A549 (cell line): Measurements from ENCODE around the gene MARK3.

Experiments used
- CBX2 ChIP-seq: fragments of 200-600 bp; sonication (generic); IDR thresholded peaks from 2 replicates; pipeline ENCODE4 v1.6.1; 2016; ENCODE audit warnings: low read depth, mild to moderate bottlenecking, borderline replicate concordance
- CHD4 ChIP-seq: fragments of 200-600 bp; sonication (generic); IDR thresholded peaks from 2 replicates; pipeline ENCODE4 v1.6.1; 2016; ENCODE audit warnings: antibody characterized with exemption, mild to moderate bottlenecking, borderline replicate concordance
- EHMT2 ChIP-seq: fragments of 200-600 bp; sonication (generic); IDR thresholded peaks from 2 replicates; pipeline ENCODE4 v1.6.1; 2016; ENCODE audit warnings: antibody characterized with exemption, low read depth, mild to moderate bottlenecking, moderate library complexity
- EP300 ChIP-seq, 2 experiments: fragments of >200 bp; sonication (Bioruptor Twin); formaldehyde crosslinking; IDR thresholded peaks; 2 replicates in 1 of 2; 3 replicates in 1 of 2; pipeline ENCODE4 v1.6.1; 2016 to 2017
- HOXA7 ChIP-seq: fragments of 250-450 bp; sonication (Bioruptor Pico); IDR thresholded peaks from 2 replicates; pipeline ENCODE4 v1.5.0; 2020; ENCODE audit warnings: mild to moderate bottlenecking, moderate library complexity
- MAFK ChIP-seq: fragments of 450-650 bp; IDR thresholded peaks from 2 replicates; pipeline ENCODE4 v1.6.1; 2014; ENCODE audit not compliant: partially characterized antibody
- MYC ChIP-seq: IDR thresholded peaks from 2 replicates; pipeline ENCODE4 v1.6.1; 2012; ENCODE audit warnings: mild to moderate bottlenecking, inconsistent platforms, low read length, improper control_type of control experiment, borderline replicate concordance
- NFE2L2 ChIP-seq: fragments of 150-350 bp; conservative IDR thresholded peaks from 2 replicates; pipeline ENCODE4 v1.6.1; 2014; ENCODE audit warnings: low read length
- POLR2A ChIP-seq: IDR thresholded peaks from 2 replicates; pipeline ENCODE4 v1.6.1; 2012; ENCODE audit warnings: mild to moderate bottlenecking, low read length
- RFX5 ChIP-seq: fragments of 450-650 bp; IDR thresholded peaks from 2 replicates; pipeline ENCODE4 v1.7.1; 2014; ENCODE audit warnings: antibody characterized with exemption, mild to moderate bottlenecking, moderate library complexity
- ZNF302 ChIP-seq: fragments of 250-450 bp; sonication (Bioruptor Pico); IDR thresholded peaks from 2 replicates; pipeline ENCODE4 v1.9.0; 2021; ENCODE audit warnings: inconsistent platforms, mild to moderate bottlenecking, moderate library complexity
- TF ChIP-seq, protein P1 (sequence below): fragments of >200 bp; sonication (Bioruptor Twin); formaldehyde crosslinking; IDR thresholded peaks from 3 replicates; pipeline ENCODE4 v1.5.1; 2016
- TF ChIP-seq, protein P2 (sequence below): fragments of 150-350 bp; IDR thresholded peaks from 2 replicates; pipeline ENCODE4 v1.6.1; 2014; ENCODE audit warnings: low read depth, mild to moderate bottlenecking, low read length

DNA sequence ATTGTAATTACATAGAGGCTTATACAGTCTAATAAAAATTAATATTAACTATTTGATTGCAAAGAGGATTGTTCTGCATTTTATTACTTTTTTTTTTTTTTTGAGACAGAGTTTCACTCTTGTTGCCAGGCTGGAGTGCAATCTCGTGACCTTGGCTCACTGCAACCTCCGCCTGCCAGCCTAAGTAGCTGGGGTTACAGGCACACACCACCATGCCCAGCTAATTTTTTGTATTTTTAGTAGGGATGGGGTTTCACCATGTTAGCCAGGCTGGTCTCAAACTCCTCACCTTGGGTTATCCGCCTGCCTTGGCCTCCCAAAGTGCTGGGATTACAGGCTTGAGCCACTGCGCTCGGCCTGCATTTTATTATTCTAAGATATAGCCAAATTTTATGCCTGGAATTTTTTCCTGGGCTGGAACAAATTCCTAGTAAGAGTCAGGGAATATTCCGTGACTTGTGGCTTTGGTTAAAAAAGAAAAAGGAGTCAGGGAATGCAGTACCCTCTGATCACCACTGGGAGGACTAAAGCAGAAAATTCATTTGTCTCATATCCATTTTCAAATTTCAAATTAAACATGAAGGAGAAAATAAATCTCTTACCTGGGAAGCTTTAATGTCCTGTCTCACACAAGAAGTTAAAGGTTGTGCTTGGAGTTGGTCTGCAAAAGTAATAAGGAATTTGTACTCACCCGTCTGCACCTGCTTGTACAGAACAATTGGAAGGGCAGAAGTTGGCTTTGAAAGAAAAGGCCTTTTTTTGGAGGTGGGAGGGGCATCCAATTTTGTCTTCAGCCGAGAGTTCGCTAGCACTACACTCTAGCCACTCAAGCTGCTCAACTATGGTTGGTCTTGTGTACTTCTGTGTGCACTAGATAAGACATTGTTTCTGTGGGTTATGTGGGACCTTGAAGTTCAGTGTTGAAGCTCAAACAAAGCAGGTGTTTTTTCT, 8.7 kb downstream of the MARK3 start:
- TF ChIP-seq CHD4 (no peak), ZNF302 (CRISPR knock-in tag) (no peak), MYC (no peak), CBX2 (no peak), HOXA7 (CRISPR knock-in tag) (no peak), EHMT2 (no peak), POLR2A (no peak), EP300 (IDR thresholded peaks at IDR 0.05) (no peak), NFE2L2 (no peak), RFX5 (no peak), MAFK (no peak)
- TF ChIP-seq, protein P1, sequence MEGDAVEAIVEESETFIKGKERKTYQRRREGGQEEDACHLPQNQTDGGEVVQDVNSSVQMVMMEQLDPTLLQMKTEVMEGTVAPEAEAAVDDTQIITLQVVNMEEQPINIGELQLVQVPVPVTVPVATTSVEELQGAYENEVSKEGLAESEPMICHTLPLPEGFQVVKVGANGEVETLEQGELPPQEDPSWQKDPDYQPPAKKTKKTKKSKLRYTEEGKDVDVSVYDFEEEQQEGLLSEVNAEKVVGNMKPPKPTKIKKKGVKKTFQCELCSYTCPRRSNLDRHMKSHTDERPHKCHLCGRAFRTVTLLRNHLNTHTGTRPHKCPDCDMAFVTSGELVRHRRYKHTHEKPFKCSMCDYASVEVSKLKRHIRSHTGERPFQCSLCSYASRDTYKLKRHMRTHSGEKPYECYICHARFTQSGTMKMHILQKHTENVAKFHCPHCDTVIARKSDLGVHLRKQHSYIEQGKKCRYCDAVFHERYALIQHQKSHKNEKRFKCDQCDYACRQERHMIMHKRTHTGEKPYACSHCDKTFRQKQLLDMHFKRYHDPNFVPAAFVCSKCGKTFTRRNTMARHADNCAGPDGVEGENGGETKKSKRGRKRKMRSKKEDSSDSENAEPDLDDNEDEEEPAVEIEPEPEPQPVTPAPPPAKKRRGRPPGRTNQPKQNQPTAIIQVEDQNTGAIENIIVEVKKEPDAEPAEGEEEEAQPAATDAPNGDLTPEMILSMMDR, result peak; percentile 44; the same call in 2 of the 3 replicates
- TF ChIP-seq, protein P2, sequence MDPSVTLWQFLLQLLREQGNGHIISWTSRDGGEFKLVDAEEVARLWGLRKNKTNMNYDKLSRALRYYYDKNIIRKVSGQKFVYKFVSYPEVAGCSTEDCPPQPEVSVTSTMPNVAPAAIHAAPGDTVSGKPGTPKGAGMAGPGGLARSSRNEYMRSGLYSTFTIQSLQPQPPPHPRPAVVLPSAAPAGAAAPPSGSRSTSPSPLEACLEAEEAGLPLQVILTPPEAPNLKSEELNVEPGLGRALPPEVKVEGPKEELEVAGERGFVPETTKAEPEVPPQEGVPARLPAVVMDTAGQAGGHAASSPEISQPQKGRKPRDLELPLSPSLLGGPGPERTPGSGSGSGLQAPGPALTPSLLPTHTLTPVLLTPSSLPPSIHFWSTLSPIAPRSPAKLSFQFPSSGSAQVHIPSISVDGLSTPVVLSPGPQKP, result no peak
